Aorta (tissue), 5 donors: ENCODE data around the gene MRPS27. TPM values are rescaled to one million over a fixed set of nuclear protein-coding genes. Genes with fewer than 3 reads are reported as not detected.
A peak's percentile ranks its signal among the peaks of the same experiment; 100 is the strongest.

Source experiments
- ATAC-seq: fragments of 200-7000 bp; cut with Tn5 transposase; one replicate; pipeline ENCODE4 v1.9.1; 2022; ENCODE audit warnings: moderate library complexity; ENCODE audit not compliant: low FRiP score
- DNase-seq, 2 donors: peaks; one replicate each; pipeline ENCODE4 v3.0.0-alpha.2; 2020
- H3K27ac ChIP-seq, 2 donors: one replicate each; pipeline ENCODE4 v1.5.1; 2013; ENCODE audit warnings: low read length in 2 of 2, mild to moderate bottlenecking in 2 of 2, moderate library complexity in 2 of 2, control low read depth in 1 of 2, inconsistent platforms in 1 of 2, low read depth in 1 of 2
- H3K27me3 ChIP-seq, 2 donors: one replicate each; pipeline ENCODE4 v1.6.1; 2013; ENCODE audit warnings: control low read depth in 1 of 2, low read length in 1 of 2, mild to moderate bottlenecking in 1 of 2, moderate library complexity in 1 of 2; ENCODE audit not compliant: insufficient read depth in 2 of 2, control insufficient read depth in 1 of 2
- H3K36me3 ChIP-seq, 2 donors: one replicate each; pipeline ENCODE4 v1.6.1; 2013; ENCODE audit warnings: control low read depth in 1 of 2, low read length in 1 of 2, mild to moderate bottlenecking in 1 of 2; ENCODE audit not compliant: insufficient read depth in 2 of 2, control insufficient read depth in 1 of 2
- H3K4me1 ChIP-seq, 2 donors: one replicate each; pipeline ENCODE4 v1.6.1; 2013; ENCODE audit warnings: low read length in 2 of 2, control low read depth in 1 of 2, mild to moderate bottlenecking in 1 of 2, moderate library complexity in 1 of 2; ENCODE audit not compliant: insufficient read depth in 2 of 2, control insufficient read depth in 1 of 2
- H3K4me3 ChIP-seq, 2 donors: one replicate each; pipeline ENCODE4 v1.5.1; 2013; ENCODE audit warnings: low read length in 2 of 2, control low read depth in 1 of 2, mild to moderate bottlenecking in 1 of 2
- H3K9me3 ChIP-seq: one replicate; pipeline ENCODE4 v1.6.1; 2013; ENCODE audit warnings: mild to moderate bottlenecking, low read length; ENCODE audit not compliant: control insufficient read depth
- WGBS, 2 donors: extraction: QIAGEN DNeasy Blood & Tissue Kit; methylation state at CpG; one replicate each; pipeline ENCODE4 v1.1.7; 2013; 5-methylcytosine and 5-hydroxymethylcytosine counted together
- intact Hi-C, 2 donors: fragments of 100-400 bp; cut with DNase I; formaldehyde crosslinking; loops; one replicate each; pipeline versions ENCODE4 v1.14.2 to v1.15.0; 2022
- polyA plus RNA-seq, 2 donors: library from polyadenylated mRNA; stranded (reverse); fragments of 200-250 nt; gene quantifications; one replicate each; pipeline ENCODE4 v1.2.3, GENCODE V29; 2013
- total RNA-seq, 2 donors: library from RNA; stranded (reverse); fragmentation: NEBNext Ultra II Directional; extraction: Animal tissue kit (Norgen Biotek cat#: 25700); gene quantifications; one replicate each; pipeline ENCODE4 v1.2.1, GENCODE V29; 2021
- donor health status: healthy with polysubstance abuse.
- donor health status: Bipolar disorder and iron deficiency.
- donor health status: DM: no; HTN: no; CAD: no.
- donor health status: DM: no; HTN: no; CAD: no.
- donor health status: DM: yes; HTN: yes; CAD: no.

The MRPS27 gene
- total and polyA plus RNA-seq, 4 donors = 22.5 to 42.1 (median 34.7) TPM

GRCh38 chr5:72314571-72315172, 5.4 kb downstream of the MRPS27 start:
- intact Hi-C loops = loop anchor here in 1 of 2 donors (10.0 kb wide), 1 partner anchor 300 kb away; no protein-coding TSS in a partner anchor
- H3K9me3 ChIP-seq = no peaks in the 10 kb centered on the region
- H3K36me3 ChIP-seq = no peaks in the 10 kb centered on the region
- H3K4me1 ChIP-seq = peaks cover 2 to 3% of the 10 kb centered on the region in 2 donors
- no peak overlapping the region for H3K4me3 ChIP-seq
- H3K27ac ChIP-seq = no peak overlapping the region
- DNase-seq (no peak), ATAC-seq (no peak)
- 62 to 65% methylated on average over 3 of the region's 3 CpGs for WGBS, 2 donors
- H3K27me3 ChIP-seq = no peaks in the 10 kb centered on the region

GRCh38 chr5:72313141-72313540, 6.9 kb downstream of the MRPS27 start:
- Histone ChIP-seq H3K27ac (no peak overlapping the region), H3K27me3 (no peaks in the 10 kb centered on the region), H3K4me3 (no peak overlapping the region), H3K9me3 (no peaks in the 10 kb centered on the region), H3K36me3 (no peaks in the 10 kb centered on the region), H3K4me1 (peaks cover 0 to 2% of the 10 kb centered on the region in 2 donors)
- ATAC-seq (no peak), DNase-seq (no peak)
- intact Hi-C loops = loop anchor here in 1 of 2 donors (10.0 kb wide), 1 partner anchor 298 kb away; no protein-coding TSS in a partner anchor
- 41 to 55% methylated on average over 1 of the region's 1 CpG for WGBS, 2 donors

DNA sequence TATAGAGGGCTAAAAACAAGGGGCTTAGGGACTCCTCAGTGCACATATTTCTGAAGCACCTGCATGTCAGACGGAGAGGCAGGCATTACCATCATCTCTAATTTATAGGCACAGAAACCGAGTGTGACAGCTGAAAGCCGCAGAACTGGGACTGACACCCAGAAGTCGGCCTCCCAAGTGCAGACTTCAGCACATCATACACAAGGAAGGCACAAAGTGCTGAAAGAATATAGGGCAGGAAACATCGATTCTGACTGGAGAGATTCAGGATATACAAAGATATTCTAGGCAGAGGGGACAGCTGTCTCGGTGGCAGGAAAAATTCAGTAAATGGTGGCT, 11.2 kb downstream of the MRPS27 start:
- no peak overlapping the region for H3K4me3 ChIP-seq
- DNase-seq (no peak), ATAC-seq (no peak)
- intact Hi-C loops = loop anchor here (2.0 to 5.0 kb wide), 7 partner anchors 62 to 527 kb away; partner anchors contain the start of gene MAP1B (in 1 of the 2)
- peaks cover 0 to 8% of the 10 kb centered on the region in 2 donors for H3K4me1 ChIP-seq
- no peaks in the 10 kb centered on the region for H3K36me3 ChIP-seq
- 60 to 65% methylated on average over 6 of the region's 6 CpGs for WGBS, 2 donors
- peak overlapping the region in 1 of 2 donors; percentile 22 for H3K27ac ChIP-seq
- no peaks in the 10 kb centered on the region for H3K9me3 ChIP-seq
- no peaks in the 10 kb centered on the region for H3K27me3 ChIP-seq

- H3K4me1 ChIP-seq = peaks cover 0 to 8% of the 10 kb centered on the region in 2 donors
- H3K4me3 ChIP-seq = peak overlapping the region; percentile 16 to 28
- WGBS, 2 donors = 1% methylated on average over 70 to 76 of the region's 76 CpGs
- intact Hi-C loops = loop anchor here (2.0 to 5.0 kb wide), 7 partner anchors 61 to 526 kb away; partner anchors contain the start of gene MAP1B (in 1 of the 2)
- H3K36me3 ChIP-seq = no peaks in the 10 kb centered on the region
- no peaks in the 10 kb centered on the region for H3K27me3 ChIP-seq
- peak; percentile 98 to 99 for DNase-seq
- H3K27ac ChIP-seq = peak overlapping the region; percentile 69 to 70
- no peaks in the 10 kb centered on the region for H3K9me3 ChIP-seq
- peak; percentile 100 for ATAC-seq
Measured at GRCh38 chr5:72307968-72308852, 11.8 kb downstream of the MRPS27 start.

DNA sequence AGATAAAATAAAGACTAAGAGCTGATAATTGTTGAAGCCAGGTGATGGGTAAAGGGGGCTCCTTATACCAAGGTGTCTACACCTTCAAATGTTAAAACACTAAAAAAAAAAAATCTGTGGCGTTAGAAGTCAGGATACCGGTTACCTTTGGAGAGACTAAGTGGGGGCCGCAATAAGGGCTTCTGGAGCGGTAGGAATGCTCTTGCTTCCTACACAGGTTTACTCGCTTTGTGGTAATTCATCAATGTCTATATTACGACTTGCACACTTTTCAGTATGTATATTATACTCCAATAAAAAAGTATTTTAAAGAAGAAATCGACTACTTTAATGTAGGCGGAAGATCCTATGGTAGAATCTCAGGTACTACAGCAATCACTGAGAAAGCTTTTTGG, 12.5 kb downstream of the MRPS27 start:
- Histone ChIP-seq H3K9me3 (no peaks in the 10 kb centered on the region), H3K27ac (peak overlapping the region; percentile 69 to 70), H3K4me3 (peak overlapping the region; percentile 16 to 28), H3K36me3 (no peaks in the 10 kb centered on the region), H3K4me1 (peaks cover 0 to 8% of the 10 kb centered on the region in 2 donors), H3K27me3 (no peaks in the 10 kb centered on the region)
- ATAC-seq (no peak), DNase-seq (no peak)
- WGBS, 2 donors = 1% methylated on average over 8 of the region's 8 CpGs
- intact Hi-C loops = loop anchor here (5.0 kb wide), 6 partner anchors 60 to 525 kb away; partner anchors contain the start of gene MAP1B (in 1 of the 2)

GRCh38 chr5:72305194-72306142, 14.6 kb downstream of the MRPS27 start:
- Histone ChIP-seq H3K4me3 (no peak overlapping the region), H3K4me1 (peaks cover 0 to 8% of the 10 kb centered on the region in 2 donors), H3K27ac (peak overlapping the region; percentile 38 to 76), H3K27me3 (no peaks in the 10 kb centered on the region), H3K36me3 (no peaks in the 10 kb centered on the region), H3K9me3 (no peaks in the 10 kb centered on the region)
- intact Hi-C loops = loop anchor here (5.0 kb wide), 6 partner anchors 58 to 523 kb away; partner anchors contain the start of gene MAP1B (in 1 of the 2)
- 92 to 96% methylated on average over 2 of the region's 2 CpGs for WGBS, 2 donors
- no peak for DNase-seq
- ATAC-seq = no peak

DNA sequence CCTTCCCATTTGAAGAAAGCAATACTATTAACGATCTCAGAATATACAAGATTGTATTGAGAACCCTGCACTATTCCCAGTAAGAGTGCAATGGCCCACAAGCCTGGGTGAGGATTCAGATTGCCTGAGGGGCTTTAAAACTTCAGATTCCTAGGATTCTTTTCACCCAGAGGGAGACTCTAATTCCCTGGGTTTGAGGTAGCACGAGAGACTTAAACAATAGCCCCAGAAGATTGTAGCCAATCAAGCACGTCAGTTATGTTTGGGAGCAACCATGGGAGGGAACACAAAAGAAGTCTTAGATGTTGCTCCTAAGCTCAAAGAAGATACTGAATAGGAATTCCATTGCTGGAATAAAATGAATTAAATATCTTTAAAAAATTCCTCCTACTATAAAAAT, 17.9 kb downstream of the MRPS27 start:
- Histone ChIP-seq H3K9me3 (no peaks in the 10 kb centered on the region), H3K4me3 (no peak overlapping the region), H3K27me3 (no peaks in the 10 kb centered on the region), H3K36me3 (no peaks in the 10 kb centered on the region), H3K4me1 (peaks cover 2 to 8% of the 10 kb centered on the region in 2 donors), H3K27ac (no peak overlapping the region)
- ATAC-seq = no peak
- intact Hi-C loops = loop anchor here in 1 of 2 donors (5.0 kb wide), 1 partner anchor 55 kb away; no protein-coding TSS in a partner anchor
- 52 to 71% methylated on average over 3 of the region's 3 CpGs for WGBS, 2 donors
- DNase-seq = no peak

DNA sequence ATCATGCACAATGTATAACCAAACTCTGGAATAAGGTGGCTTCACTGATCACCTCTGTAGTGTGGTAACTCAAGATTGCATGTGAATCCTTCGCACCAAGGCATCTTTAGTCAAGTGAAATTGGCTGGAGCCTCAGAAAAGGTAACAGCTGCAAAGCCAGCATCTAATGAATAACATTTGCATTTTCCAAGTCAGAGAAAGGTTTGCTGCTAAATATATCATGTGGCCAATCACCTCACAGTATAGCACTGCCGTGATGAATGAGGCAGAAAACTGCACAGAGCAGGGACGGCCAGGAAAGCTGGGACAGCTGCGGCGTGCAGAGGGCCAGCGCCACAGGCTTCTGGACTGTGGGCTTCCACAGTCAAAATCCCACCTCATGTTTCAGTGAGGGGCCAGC, 18.5 kb downstream of the MRPS27 start:
- no peak overlapping the region for H3K27ac ChIP-seq
- DNase-seq (no peak), ATAC-seq (no peak)
- intact Hi-C loops = loop anchor here in 1 of 2 donors (5.0 kb wide), 1 partner anchor 54 kb away; no protein-coding TSS in a partner anchor
- H3K36me3 ChIP-seq = no peaks in the 10 kb centered on the region
- H3K27me3 ChIP-seq = no peaks in the 10 kb centered on the region
- 62 to 71% methylated on average over 6 of the region's 6 CpGs for WGBS, 2 donors
- no peaks in the 10 kb centered on the region for H3K9me3 ChIP-seq
- H3K4me1 ChIP-seq = peaks cover 2 to 8% of the 10 kb centered on the region in 2 donors
- H3K4me3 ChIP-seq = no peak overlapping the region
